K562 treated with DMSO at 1 percent for 48 hours (cell line): ENCODE measurements around the gene DENND1A. TPM values are rescaled to one million over a fixed set of nuclear protein-coding genes. Genes with fewer than 3 reads are reported as not detected.

Experiments used
- total RNA-seq: library from RNA; unstranded; fragments of 300-600 nt; gene quantifications from 2 replicates; pipeline ENCODE4 v1.2.3, GENCODE V29; 2022; ENCODE audit warnings: low replicate concordance; ENCODE audit errors: extremely low read depth

Gene DENND1A, protein sequence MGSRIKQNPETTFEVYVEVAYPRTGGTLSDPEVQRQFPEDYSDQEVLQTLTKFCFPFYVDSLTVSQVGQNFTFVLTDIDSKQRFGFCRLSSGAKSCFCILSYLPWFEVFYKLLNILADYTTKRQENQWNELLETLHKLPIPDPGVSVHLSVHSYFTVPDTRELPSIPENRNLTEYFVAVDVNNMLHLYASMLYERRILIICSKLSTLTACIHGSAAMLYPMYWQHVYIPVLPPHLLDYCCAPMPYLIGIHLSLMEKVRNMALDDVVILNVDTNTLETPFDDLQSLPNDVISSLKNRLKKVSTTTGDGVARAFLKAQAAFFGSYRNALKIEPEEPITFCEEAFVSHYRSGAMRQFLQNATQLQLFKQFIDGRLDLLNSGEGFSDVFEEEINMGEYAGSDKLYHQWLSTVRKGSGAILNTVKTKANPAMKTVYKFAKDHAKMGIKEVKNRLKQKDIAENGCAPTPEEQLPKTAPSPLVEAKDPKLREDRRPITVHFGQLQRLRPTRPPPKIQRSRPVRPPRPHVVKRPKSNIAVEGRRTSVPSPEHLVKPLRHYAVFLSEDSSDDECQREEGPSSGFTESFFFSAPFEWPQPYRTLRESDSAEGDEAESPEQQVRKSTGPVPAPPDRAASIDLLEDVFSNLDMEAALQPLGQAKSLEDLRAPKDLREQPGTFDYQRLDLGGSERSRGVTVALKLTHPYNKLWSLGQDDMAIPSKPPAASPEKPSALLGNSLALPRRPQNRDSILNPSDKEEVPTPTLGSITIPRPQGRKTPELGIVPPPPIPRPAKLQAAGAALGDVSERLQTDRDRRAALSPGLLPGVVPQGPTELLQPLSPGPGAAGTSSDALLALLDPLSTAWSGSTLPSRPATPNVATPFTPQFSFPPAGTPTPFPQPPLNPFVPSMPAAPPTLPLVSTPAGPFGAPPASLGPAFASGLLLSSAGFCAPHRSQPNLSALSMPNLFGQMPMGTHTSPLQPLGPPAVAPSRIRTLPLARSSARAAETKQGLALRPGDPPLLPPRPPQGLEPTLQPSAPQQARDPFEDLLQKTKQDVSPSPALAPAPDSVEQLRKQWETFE
- not detected in 2 replicates for total RNA-seq

DNA sequence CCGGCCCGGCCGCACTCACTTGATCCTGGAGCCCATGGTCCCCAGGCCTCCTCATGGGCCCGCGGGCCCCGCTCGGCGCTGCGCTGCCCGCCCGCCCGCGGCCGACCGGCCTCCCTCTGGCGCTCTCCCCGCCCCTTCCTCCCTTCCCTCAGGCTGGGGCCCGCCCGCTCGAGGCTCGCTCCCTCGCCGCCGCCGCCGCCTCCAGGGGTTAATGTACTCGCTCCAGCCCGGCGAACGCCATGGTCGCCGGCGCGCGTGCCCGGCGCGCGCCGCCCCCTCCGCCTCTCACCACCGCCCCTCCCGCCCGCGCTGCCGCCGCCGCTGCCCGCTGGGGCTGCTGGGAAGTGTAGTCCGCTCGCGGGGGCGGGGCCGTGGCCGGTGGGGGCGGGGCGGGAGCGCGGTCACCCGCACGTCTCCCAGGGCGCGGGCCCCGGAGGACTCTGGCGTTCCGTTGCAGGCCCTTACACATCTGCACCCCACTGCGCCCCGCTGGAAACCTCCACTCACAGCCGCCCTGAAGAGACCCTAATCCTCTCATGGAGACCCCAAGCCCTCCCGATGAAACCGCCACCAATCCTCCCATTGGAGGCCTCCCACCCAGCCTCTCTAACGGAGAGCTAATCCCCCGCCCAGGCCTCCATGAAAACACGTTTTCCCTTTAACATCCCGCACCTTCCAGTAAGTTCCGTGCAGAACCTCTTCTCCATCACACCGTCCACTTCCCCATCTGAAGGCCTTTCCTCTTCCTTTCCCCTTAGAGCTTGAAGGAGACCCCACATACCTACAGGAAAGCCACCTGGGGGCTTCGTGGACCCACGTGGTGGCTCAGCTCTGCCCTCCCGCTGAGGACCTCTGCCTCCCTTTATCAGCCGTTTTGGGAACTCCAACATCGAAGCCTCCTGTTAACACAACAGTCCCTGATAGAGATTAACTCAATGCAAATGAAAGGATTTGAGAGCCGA is at the start of gene DENND1A:
Gene DENND1A (minus strand): TSS at position 257 of the 962 bp plus-strand sequence. CDS start 221 bp downstream, at position 36.

DNA sequence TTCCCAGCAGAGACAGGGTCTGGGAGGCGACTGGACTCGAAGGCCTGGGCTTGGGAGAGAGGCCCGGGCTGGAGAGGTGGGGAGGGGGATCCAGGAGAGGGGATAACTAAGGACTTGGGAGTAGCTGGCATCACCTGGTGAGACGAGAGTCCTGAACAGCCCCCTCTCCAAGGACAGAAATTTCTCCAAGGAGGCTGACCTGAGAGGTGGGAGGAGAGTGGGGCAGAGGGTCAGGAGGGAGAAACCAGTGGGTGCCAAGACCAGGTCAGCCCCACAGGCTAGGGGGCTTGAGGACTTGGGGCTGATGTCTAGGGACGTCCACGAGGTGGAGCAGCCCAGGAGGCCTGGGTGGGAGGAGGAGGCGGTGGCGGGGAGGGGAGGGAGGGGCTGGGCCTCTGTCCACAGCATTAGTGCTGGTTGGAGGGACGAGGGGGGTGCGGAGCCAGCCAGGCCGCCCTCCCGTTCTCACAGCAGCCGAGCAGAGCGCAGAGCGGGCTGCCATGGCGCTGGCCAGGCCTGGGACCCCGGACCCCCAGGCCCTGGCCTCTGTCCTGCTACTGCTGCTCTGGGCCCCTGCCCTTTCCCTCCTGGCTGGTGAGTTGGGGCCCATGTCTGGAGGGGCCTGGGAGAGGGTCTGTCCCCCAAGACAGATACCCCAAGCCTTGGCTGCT is 574.0 kb downstream of the DENND1A start, which contains the start of gene CRB2:
Gene CRB2 (plus strand): TSS at position 437 of the 671 bp plus-strand sequence. CDS start 64 bp downstream, at position 501.

Other genes starting within 250 kb of the DENND1A start
- not detected in 2 replicates for gene LHX2, start 81.6 kb upstream of the DENND1A start, total RNA-seq